Ishikawa (cell line): Measurements from ENCODE around the gene NKAPL.
A peak's percentile ranks its signal among the peaks of the same experiment; 100 is the strongest.

Source experiments
- CEBPB ChIP-seq: IDR thresholded peaks from 2 replicates; pipeline ENCODE4 v1.6.1; 2012
- CREB1 ChIP-seq: IDR thresholded peaks from 2 replicates; pipeline ENCODE4 v1.6.1; 2012; ENCODE audit warnings: low read depth
- EGR1 ChIP-seq: IDR thresholded peaks from 2 replicates; pipeline ENCODE4 v1.6.1; 2012
- EP300 ChIP-seq: IDR thresholded peaks from 2 replicates; pipeline ENCODE4 v1.6.1; 2012; ENCODE audit warnings: borderline replicate concordance
- FOXM1 ChIP-seq: IDR thresholded peaks from 2 replicates; pipeline ENCODE4 v1.6.1; 2012; ENCODE audit warnings: low read depth, borderline replicate concordance
- NFIC ChIP-seq: IDR thresholded peaks from 2 replicates; pipeline ENCODE4 v1.6.1; 2012
- RAD21 ChIP-seq: IDR thresholded peaks from 2 replicates; pipeline ENCODE4 v1.6.1; 2012; ENCODE audit warnings: low read depth
- TAF1 ChIP-seq: IDR thresholded peaks from 2 replicates; pipeline ENCODE4 v1.6.1; 2012; ENCODE audit warnings: low read depth, mild to moderate bottlenecking
- TCF12 ChIP-seq: IDR thresholded peaks from 2 replicates; pipeline ENCODE4 v1.6.1; 2012; ENCODE audit warnings: low read depth
- TEAD4 ChIP-seq: IDR thresholded peaks from 2 replicates; pipeline ENCODE4 v1.6.1; 2012
- YY1 ChIP-seq: IDR thresholded peaks from 2 replicates; pipeline ENCODE4 v1.6.1; 2012; ENCODE audit warnings: low read depth
- ZBTB7A ChIP-seq: IDR thresholded peaks from 2 replicates; pipeline ENCODE4 v1.6.1; 2012; ENCODE audit warnings: low read depth
- TF ChIP-seq, protein P1 (sequence below): IDR thresholded peaks from 2 replicates; pipeline ENCODE4 v1.6.1; 2012
- TF ChIP-seq, protein P2 (sequence below): IDR thresholded peaks from 2 replicates; pipeline ENCODE4 v1.6.1; 2012; ENCODE audit warnings: low read depth, mild to moderate bottlenecking
- TF ChIP-seq, protein P3 (sequence below): IDR thresholded peaks from 2 replicates; pipeline ENCODE4 v1.6.1; 2012

Gene NKAPL

DNA sequence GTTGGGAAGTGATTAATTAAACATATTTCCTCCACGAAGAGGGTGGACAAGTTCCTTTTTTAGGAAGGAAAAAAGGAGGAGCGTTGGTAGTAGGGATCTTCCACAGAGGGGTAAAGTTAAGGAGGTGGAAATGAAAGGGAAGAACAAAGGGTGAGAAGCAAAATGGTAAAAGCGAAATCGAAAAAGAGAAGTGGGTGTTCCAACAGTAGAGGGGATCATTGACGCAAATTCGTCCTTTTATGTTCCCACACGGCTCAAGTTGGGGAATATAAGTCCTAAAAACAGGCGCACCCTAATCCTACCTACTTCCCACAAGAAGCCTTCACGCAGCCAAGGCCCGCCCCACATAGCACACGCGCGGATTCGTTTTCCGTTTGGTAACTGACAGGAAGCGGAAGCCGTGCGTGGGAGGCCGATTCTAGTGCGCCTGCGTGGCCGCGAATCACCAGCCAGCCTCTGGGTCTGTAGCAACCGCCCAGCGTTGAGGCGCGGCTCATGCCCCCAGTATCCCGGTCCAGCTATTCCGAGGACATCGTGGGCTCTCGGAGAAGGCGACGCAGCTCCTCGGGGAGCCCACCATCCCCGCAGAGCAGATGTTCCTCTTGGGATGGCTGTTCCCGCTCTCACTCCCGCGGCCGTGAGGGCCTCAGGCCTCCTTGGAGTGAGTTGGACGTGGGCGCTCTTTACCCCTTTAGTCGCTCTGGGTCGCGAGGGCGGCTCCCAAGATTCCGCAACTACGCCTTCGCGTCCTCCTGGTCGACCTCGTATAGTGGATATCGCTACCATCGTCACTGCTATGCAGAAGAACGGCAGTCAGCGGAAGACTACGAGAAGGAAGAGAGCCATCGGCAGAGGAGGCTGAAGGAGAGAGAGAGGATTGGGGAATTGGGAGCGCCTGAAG, at the start of gene NKAPL:
TSS of gene NKAPL (plus strand) at position 421 of the 901 bp plus-strand sequence. CDS start at position 496, 75 bp downstream.
- no peak for TF ChIP-seq EP300
- no peak for TF ChIP-seq ZBTB7A
- no peak for TF ChIP-seq FOXM1

DNA sequence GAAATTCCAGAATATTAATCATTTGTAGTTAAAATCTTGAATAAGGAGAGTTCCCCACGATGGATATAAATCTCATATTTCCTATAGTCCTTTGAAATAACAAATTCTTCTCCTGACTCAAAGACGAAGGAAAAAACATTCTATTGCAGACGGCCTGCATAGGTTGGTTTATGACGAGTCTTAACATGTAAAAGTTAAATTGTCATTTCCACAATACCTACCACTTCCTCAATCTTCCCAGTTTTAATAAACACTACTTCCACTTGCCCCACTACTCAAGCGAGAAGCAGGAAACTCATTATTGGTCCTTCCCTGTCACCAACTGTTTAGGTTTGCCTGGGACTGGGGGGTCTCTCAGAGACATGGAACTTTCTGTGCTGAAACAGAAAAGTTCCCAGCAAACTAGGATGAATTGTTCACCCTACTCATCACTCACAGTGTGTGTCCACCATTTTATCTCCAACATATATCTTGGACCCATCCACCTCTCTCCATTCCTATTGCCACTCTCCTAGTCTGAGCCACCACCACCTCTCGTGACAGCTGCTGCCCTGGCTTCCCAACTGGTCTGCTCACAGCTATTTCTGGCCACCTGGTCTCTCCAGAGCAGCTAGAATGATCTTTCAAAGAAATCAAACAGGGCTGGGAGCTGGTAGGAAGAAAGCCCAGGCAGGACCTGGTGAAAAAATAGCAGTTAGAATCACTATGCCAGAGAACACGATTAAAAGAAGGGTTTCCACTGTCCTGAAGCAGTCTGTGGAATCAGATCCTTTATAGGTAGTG, 49.2 kb upstream of the NKAPL start:
- TF ChIP-seq, protein P1, sequence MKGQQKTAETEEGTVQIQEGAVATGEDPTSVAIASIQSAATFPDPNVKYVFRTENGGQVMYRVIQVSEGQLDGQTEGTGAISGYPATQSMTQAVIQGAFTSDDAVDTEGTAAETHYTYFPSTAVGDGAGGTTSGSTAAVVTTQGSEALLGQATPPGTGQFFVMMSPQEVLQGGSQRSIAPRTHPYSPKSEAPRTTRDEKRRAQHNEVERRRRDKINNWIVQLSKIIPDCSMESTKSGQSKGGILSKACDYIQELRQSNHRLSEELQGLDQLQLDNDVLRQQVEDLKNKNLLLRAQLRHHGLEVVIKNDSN: no peak
- TF ChIP-seq TCF12 (no peak), YY1 (no peak)
- TF ChIP-seq, protein P2, sequence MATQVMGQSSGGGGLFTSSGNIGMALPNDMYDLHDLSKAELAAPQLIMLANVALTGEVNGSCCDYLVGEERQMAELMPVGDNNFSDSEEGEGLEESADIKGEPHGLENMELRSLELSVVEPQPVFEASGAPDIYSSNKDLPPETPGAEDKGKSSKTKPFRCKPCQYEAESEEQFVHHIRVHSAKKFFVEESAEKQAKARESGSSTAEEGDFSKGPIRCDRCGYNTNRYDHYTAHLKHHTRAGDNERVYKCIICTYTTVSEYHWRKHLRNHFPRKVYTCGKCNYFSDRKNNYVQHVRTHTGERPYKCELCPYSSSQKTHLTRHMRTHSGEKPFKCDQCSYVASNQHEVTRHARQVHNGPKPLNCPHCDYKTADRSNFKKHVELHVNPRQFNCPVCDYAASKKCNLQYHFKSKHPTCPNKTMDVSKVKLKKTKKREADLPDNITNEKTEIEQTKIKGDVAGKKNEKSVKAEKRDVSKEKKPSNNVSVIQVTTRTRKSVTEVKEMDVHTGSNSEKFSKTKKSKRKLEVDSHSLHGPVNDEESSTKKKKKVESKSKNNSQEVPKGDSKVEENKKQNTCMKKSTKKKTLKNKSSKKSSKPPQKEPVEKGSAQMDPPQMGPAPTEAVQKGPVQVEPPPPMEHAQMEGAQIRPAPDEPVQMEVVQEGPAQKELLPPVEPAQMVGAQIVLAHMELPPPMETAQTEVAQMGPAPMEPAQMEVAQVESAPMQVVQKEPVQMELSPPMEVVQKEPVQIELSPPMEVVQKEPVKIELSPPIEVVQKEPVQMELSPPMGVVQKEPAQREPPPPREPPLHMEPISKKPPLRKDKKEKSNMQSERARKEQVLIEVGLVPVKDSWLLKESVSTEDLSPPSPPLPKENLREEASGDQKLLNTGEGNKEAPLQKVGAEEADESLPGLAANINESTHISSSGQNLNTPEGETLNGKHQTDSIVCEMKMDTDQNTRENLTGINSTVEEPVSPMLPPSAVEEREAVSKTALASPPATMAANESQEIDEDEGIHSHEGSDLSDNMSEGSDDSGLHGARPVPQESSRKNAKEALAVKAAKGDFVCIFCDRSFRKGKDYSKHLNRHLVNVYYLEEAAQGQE: no peak

DNA sequence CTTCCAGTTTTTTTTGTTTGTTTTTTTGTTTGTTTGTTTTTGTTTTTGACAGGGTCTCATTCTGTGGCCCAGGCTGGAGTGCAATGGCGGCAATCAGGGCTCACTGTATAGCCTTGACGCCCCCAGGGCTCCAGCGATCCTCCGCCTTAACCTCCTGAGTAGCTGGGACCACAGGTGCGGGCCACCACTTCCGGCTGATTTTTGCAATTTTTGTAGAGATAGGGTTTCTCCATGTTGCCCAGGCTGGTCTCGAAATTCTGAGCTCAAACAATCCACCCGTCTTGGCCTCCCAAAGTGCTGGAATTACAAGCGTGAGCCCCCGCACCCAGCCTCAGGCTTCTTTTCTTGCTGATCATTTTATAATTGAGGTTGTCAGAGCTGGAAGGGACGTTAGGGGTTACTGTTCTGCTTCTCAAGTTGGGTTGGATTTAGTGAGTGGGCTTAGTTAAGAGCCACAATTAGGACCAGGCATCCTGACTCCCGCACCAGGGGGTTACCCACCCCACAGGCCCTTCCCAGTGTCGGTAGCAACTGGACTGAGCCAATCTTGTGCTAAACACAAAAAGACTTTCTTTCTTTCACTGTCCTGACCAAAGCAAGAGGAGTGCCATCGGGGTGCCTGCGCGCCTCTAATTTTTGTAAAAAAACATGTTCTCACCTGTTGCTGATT, 47.1 kb upstream of the NKAPL start:
- TF ChIP-seq, protein P3, sequence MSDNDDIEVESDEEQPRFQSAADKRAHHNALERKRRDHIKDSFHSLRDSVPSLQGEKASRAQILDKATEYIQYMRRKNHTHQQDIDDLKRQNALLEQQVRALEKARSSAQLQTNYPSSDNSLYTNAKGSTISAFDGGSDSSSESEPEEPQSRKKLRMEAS: no peak
- TF ChIP-seq RAD21: no peak
- TF ChIP-seq EP300: no peak

DNA sequence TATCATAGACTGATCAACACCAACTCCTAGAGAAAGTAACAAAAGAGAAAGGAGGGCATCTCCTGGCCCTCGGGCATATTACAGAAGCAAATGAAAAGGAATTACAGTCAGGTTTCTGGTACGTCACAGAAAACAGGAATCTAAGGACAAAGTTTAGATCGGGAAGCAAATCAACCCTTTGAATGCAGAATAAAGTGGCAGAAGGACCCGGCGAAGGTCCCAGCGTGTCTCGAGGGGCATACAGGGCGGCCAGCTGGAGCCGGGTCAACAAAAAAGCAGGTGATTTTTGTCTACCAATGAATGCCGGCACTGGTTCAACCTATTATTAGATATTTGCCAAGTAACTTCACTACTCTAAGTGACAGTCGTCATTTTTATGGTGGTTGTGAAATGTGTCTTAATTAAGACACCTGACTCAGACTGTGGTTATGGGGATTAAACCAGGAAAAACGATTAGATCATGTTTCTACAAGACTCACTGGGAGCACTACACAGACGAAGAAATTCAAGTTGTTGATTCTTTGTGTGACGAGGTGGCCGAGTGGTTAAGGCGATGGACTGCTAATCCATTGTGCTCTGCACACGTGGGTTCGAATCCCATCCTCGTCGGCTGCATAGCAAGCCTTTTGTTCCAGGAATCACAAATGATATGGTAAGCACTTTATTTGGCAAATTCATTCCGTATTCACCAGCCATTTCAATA, 46.4 kb upstream of the NKAPL start:
- TF ChIP-seq, protein P2: no peak
- TF ChIP-seq, protein P1: no peak
- TF ChIP-seq TEAD4: peak; percentile 94
- TF ChIP-seq RAD21: peak; percentile 48
- TF ChIP-seq FOXM1: no peak
- TF ChIP-seq TCF12: no peak
- TF ChIP-seq, protein P3: no peak
- peak; percentile 65; the same call in 1 of the 2 replicates for TF ChIP-seq YY1
- TF ChIP-seq CREB1: no peak
- TF ChIP-seq ZBTB7A: no peak
- peak; percentile 56 for TF ChIP-seq CEBPB
- TF ChIP-seq EGR1: no peak
- TF ChIP-seq NFIC: peak; percentile 21; the same call in 1 of the 2 replicates
- TF ChIP-seq EP300: no peak; the same call in 1 of the 2 replicates
- no peak for TF ChIP-seq TAF1

DNA sequence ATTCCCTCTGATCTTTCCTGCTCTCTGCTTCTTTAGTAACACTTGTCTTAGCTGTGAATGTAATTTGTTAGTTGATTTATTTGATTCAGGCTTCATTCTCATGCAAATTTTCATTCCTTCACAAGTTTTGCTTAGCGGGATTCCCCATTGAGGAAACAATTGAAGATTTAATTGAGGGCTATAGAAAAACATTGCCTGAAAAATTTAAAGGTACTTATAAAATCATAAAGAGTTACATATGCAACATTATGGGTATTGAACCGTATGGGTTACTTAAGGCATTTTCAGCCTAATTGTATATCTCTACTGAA, 45.9 kb upstream of the NKAPL start:
- TF ChIP-seq, protein P1: no peak
- no peak for TF ChIP-seq TCF12
- TF ChIP-seq EP300: no peak
- TF ChIP-seq, protein P2: no peak
- TF ChIP-seq CEBPB: no peak
- TF ChIP-seq CREB1: no peak
- no peak for TF ChIP-seq RAD21
- no peak for TF ChIP-seq EGR1
- no peak for TF ChIP-seq NFIC
- no peak for TF ChIP-seq TEAD4
- no peak for TF ChIP-seq FOXM1
- no peak for TF ChIP-seq YY1
- no peak for TF ChIP-seq ZBTB7A
- TF ChIP-seq TAF1: no peak
- TF ChIP-seq, protein P3: no peak
